GM18505 (cell line): Measurements from ENCODE around the gene CMTM2.

Experiments
- ATAC-seq: cut with Tn5 transposase; IDR thresholded peaks from one replicate; pipeline ENCODE4 v1.9.1; 2021; ENCODE audit not compliant: unreplicated experiment
- POLR2A ChIP-seq: IDR thresholded peaks from 4 replicates; pipeline ENCODE4 v1.6.1; 2011; ENCODE audit warnings: borderline replicate concordance; ENCODE audit not compliant: insufficient read depth, insufficient read length; ENCODE audit errors: extremely low read depth

The CMTM2 gene

DNA sequence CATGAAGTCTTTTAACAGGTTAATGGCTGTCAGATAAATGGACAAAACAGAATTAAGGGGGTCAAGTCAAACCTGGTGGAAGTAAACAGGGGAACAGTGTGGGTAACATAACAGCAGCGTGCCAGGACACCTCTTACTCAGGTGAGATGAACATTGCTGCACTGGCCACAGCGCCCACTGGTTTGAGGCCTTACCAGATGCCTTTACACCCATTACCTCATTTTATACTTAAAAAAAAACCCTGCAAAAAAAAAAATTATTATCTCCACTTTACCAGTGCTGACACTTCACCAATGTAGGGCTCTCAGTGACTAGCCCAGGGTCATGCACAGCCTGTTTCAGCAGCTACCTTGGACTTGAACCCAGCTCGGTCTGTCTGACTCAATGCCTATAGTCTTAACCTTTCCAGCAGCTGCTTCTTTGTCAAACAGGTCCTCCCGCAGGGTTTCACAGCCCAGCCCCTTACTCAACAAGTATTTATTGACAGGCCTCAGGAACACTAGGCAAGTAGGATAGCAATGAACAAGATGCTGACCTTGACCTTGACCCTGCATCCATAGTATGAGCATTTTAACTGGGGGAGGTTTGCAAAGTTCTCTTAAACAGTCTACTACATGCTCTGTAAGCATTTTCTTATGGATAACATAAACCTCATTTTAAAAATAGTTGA lies 55.4 kb downstream of the CMTM2 start:
- TF ChIP-seq POLR2A: no peak
- ATAC-seq: no peak

- no peak for ATAC-seq
- TF ChIP-seq POLR2A: no peak
Measured at GRCh38 chr16:66635406-66635805, 56.1 kb downstream of the CMTM2 start.

DNA sequence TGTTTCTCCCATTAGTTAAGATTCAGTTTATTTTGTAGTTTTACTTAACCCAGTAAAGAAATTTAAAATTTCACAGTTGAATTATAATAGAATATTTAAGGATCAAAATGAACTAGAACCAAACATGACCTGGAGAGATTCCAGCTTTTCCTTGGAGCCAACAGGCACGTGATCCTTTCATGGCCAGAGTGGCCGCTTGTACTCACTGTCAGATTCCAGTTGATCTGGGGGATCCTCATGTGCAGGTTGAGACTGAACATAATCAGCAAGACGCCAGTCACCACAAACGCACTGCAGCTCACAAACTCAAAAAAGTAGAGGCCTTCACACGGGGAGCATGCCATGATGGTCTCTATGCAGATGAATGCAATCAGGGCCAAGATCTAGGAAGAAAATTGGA lies 56.9 kb downstream of the CMTM2 start:
- ATAC-seq: no peak
- no peak for TF ChIP-seq POLR2A

DNA sequence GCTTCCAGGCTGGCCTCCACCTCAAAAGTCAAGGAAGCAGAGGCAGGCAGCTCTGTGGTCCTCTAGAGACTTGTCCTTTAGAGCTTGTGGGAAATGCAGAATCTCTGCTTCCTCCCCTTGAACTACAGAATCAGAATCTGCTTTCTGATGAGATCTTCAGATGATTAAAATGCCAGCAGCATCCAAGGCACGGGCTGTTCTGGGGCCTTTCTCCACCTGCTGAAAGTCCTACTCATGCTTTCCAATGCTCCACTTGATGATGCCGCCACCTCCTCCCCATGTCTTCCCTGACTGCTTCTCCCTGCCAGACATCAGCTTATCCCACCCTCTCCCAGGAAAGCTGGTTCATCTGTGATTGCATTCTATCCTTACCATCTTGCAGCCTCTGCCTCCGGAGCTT lies 58.5 kb downstream of the CMTM2 start:
- no peak for ATAC-seq
- no peak for TF ChIP-seq POLR2A
